Keratinocyte (primary cell): ENCODE results near the gene RBM17.

ENCODE experiments used
- CTCF ChIP-seq, 3 experiments: IDR thresholded peaks in 1 of 3; conservative IDR thresholded peaks in 1 of 3; optimal IDR thresholded peaks in 1 of 3; 2 replicates in 2 of 3; 3 replicates in 1 of 3; pipeline versions ENCODE3 to v1.5.1; 2011; ENCODE audit warnings: low read length in 3 of 3, mild to moderate bottlenecking in 3 of 3, moderate library complexity in 2 of 3, control low read depth in 1 of 3, inconsistent platforms in 1 of 3; ENCODE audit not compliant: insufficient read depth in 2 of 3; ENCODE audit errors: extremely low read depth in 1 of 3
- EZH2 ChIP-seq: IDR thresholded peaks from one replicate; pipeline ENCODE4 v1.6.1; 2012; ENCODE audit warnings: inconsistent platforms, mild to moderate bottlenecking, low read length, moderate library complexity

DNA sequence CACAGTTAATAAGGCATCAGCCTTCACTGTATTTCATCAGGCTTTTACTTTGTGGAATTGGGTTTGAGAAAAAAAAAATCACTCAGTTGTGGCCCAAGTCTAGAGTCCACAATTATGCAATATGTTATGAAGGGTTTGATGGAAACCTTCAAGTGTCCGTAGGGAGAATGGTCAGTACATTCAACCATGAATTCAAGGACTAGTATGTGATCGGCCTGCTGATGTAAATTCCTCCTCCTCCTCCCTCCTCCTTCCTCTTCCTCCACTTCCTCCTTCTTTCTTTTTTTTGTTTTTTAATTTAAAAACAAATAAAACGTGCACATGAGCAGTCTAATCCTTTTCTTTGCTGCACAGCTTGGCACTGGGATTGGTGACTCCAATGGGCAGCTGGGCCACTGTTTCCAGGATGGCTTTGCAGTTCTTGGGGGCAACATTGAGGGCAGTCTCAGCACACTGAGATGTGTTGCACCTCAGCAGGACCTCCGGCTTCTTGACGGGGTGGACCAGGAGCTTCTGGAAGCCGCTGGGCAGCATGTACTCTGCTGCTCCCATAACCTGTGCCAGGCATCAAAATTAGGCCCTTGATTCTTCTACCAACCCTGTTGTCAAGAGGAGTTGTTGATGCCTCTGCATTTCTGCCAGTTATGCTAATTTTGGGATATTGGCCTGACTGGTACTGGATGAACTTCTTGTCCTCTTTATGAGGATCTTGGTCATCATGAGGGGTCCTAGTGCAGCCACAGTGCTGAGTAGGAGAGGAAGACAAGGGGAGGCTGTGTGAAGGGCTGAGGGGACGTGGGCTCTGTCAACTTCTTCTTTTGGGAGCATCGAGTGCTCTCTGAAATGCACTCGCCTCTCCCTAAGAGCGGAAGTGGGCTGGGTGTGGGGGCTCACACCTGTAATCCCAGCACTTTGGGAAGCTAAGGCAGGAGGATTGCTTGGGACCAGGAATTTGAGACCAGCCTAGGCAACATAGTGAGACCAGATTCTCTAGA, 17.4 kb upstream of the RBM17 start:
- TF ChIP-seq CTCF (optimal IDR thresholded peaks at IDR 0.05 in 1 of 3, IDR thresholded peaks at IDR 0.05 in 1 of 3, conservative IDR thresholded peaks at IDR 0.05 in 1 of 3; ENCODE audit: extremely low read depth in 1 of 3, insufficient read depth in 2 of 3, low read length in 3 of 3), result no peak
- TF ChIP-seq EZH2, result no peak
